GM19043 (cell line): Measurements from ENCODE around the gene SLC31A1.
"Not testable (repeated sequence)": the region's sequence is repeated elsewhere in the genome, so short reads cannot be mapped to it uniquely, and the experiment has no call there.

Experiments used
- ATAC-seq: cut with Tn5 transposase; IDR thresholded peaks from one replicate; pipeline ENCODE4 v1.9.1; 2021; ENCODE audit warnings: low read depth; ENCODE audit not compliant: unreplicated experiment

SLC31A1 gene

DNA sequence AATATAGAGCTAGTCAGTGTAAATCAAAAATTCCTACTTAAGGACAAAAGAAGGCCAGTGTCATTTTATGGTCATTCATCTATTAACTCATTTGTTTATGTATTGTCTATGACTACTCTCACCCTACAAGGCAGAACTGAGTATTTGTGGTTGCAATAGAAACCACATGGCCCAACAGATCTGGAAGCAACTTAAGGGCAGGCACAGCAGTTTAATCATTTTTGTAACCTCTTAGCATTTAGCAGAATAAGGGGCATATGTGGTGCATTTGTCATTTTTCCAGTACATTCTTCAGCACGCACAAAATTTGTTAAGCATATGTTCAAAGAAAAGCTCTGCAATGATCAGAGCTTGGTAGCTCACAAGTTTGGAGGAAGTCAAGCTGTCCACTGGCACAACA, 1.4 kb upstream of the SLC31A1 start:
- peak; percentile 63 for ATAC-seq

DNA sequence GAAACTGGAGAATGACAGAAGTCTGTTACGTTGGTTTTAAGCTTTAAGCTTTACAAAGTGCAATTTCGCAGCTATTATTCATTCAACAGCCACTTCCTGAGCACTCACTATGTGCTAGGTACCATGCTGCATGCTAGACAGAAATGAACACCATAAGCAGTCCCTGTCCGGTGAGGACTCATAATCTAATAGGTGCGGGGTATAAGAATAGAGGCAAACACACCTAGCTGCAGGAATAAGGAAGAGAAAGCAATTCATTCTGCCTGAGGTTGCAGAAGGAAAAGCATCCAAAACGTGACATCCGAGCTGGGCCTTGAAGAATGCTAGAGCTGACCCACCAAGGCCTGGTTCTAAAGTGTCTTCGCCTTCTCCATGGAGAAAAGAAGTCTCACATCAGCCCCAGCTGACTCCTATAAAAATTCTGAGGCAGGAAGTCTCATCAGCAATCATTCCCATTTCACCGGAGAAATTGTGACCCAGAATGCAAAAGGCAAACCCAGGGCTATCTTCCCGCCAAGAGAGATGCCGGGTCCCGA, 809 bp upstream of the SLC31A1 start:
- ATAC-seq = no peak

DNA sequence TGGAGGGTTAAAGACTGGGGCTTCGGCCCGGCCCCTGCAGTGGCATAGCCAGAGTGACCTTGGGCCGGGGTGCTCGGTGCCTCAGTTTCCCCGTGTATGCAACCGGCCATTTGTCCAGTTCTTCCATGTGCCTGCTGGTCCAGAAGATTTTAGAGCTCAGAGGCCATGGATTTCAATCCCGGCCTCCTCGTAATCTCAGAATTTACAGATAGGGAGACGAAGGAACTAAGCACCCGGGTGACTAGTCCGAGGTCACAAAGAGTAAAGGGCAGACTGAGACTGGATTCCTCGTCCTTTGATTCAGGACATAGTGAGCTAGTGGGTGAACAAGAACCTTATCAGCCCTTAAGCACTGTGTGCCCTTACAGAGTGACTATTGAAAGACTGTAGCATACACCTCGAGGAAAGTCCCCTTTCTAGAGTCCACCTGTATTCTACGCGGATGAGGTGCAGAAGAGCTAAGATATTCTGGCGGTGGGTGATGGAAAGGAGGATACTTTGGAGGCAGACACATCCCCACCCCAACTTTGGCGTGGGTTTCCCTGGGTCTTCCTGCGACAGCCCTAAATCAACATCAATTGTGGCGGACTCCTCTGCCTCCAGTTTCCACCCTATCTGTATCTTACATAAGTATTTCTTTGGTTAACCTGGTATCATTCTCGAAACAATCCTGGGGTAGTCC, 597 bp downstream of the SLC31A1 start:
- ATAC-seq = no peak

DNA sequence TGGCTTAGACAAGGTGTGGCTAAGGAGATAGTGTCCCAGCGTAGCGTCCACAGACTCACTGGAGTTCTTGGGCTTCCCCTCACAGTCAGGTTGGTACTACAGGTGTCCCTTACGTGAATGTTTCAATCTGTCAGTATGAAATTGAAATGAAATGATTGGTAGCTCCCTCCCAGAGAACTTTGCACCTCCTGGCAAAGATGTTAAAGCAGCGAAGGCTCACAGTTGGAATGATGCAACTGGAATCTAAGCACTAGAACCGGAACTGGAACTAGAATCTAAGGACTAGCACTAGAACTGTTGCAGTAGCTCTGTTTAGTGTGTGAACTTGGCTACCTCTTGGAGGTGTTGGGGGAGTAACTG, 1.1 kb downstream of the SLC31A1 start:
- ATAC-seq = no peak

DNA sequence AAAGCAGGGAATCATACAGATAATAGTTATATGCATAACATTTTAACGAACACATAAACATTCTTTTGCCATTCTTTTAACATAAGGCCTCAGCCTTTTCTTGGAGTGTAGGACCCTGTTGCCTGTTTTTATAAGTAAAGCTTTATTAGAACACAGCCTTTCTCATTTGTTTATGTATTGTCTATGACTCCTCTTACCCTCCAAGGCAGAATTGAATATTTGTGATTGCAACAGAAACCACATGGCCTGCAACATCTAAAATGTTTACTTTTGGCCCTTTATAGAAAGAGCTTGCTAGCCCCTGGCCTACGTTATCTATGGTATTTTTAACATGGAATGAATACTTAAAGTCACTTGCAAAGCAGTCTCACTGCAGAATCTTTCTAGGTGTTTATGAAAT, 2.6 kb downstream of the SLC31A1 start:
- no peak for ATAC-seq

DNA sequence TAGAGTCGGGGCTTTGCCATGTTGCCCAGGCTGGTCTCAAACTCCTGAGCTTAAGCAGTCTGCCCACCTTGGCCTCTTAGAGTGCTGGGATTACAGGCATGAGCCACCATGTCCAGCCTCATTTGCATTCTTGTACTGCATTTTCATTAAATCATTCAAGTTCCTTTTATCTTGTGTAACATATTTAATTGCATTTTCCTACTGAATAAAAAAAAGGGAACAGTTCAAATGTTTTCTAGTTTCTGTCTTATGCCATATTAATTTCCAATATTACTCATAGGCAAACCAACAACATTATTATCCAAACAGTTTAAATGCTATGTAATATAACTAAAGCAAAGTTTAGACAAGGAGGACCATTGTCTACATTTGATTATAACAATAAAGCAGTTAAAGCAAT, 6.1 kb downstream of the SLC31A1 start:
- no peak for ATAC-seq

DNA sequence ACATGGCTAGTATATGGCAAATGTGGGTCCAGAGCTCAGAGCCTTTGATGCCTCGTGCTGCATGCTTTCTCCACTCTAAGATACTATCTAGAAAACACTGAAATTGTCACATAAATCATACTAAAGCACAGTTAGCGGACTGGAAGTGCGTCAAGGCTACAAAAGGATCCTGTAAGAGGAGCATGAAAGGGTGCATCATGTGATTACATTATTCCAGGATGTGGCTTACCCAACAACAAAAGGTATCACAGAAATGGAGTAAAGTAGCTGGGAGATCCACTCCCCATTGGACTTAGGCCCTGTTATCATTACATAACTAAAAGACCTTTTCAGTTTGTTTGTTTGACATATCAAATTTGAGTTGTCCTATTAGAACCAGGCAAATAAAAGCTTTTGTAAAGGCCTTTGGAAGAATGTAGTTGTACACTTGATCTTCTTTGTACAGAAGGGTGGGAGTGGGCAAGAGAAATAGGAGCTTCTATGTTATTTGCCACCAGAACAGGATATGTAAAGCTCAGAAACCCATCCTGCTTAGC, 6.9 kb downstream of the SLC31A1 start:
- no peak for ATAC-seq

DNA sequence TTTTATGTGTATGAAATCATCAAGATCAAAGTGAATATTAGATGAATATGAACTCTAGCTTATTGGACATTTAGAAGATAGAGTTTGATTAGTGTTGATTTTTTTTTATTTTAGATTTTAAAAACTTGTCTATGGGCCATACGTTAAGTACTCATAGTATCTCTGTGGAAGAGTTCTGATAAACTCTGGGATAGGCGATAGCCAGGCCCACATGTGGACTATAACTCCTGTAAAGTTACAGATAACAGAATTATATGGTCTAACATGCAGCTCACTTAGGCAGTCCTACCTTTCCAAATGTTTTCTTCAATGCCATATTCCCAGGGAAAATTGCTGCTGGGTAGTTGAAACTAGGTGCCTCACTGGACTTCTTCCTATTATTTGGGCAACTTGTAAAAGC, 10.4 kb downstream of the SLC31A1 start:
- ATAC-seq = no peak

DNA sequence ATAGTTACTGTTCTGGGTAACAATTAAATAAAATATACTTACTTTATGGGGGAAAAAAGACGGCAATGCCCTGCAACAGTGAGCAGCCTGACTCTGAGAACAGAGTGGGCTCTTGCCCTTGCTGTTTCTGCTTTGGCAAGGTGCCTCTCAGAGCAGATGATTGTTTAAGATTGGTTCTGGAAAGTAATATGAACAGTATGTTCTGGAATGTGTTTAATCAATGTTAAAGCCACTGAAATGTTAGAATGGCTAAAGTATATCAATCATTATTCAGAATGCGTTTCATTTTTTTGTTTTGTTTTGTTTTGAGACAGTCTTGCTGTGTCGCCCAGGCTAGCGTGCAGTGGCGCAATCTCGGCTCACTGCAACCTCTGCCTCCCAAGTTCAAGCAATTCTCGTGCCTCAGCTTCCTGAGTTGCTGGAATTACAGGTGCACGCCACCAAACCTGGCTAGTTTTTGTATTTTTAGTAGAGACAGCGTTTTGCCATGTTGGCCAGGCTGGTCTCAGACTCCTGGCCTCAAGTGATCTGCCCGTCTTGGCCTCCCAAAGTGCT, 14.4 kb downstream of the SLC31A1 start:
- ATAC-seq = not testable (repeated sequence)

DNA sequence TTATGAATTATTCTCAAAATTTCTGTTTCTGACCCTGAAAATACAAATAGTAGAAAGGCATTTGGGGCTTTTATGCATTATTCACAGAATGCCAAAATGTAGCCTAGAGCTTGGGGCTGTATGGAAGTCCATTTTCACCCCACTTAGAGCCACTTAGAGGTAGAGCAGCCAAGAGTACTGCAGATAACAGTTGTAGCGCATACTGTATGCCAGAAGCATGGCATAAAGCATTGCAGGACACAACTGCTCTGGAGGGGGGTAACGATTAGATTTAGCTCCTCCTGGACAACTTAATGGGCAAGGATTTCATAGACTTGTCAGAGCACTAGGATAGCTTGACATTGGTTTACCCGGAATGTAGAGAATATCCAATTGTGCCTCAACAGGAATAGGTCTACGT, 15.7 kb downstream of the SLC31A1 start:
- ATAC-seq = no peak

DNA sequence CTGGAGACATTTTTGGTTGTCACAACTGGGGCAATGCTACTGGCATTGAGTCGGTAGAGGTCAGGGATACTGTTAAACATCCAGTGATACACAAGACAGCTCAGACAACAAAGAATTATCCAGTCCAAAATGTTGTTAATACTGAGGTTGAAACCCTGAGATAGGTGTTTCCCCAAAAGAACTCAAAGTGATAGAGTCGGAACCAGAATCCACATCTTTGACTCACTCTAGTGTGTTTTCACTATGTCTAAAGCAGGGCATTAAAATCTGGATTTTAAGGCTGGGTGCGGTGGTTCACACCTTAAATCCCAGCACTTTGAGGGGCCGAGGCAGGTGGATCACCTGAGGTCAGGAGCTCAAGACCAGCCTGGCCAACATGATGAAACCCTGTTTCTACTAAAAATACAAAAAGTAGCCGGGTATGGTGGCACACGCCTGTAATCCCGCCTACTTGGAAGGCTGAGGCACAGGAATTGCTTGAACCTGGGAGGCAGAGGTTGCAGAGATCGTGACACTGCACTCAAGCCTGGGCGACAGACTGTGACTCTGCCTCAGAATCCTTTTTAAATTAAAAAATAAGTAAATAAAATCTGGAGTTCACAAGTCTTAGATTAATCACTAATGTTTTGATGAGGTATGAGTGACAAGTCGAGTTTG, 17.0 kb downstream of the SLC31A1 start:
- ATAC-seq = no peak

DNA sequence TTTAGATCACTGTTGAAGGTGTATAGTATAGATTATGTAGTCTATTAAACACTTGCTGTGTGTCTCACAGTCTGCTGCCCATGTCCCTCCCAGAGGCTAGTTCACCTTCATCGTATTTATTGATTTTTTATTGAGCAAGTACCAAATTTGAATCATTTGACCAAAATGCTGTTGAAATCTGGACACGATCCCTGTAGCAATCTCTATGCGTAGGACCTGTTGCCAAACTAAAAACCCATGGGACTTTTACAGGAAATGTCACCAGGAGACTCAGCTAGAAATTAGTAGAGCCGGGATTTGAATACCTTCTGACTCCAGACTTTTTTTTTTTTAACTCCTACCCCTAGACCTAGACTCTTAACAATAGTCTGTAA, 17.5 kb downstream of the SLC31A1 start:
- ATAC-seq = no peak

DNA sequence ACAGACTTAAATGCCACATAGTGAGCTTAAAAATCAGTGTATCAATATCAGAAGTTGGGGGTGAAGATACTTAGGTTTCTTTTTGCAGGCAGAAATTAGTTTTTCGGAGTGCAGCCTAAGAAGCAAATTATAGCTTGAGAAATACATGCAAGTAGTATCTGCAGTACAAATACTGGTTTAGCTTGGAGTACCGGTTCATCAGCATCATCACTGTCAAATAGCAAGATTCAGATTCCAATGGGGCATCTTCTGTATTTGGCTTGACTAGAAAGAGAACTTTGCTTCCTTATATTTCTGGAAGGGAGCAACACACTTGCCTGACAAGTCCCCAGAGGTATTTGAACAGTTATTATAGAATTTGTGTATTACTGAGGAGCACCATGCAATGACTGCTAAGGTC, 19.8 kb downstream of the SLC31A1 start:
- no peak for ATAC-seq

DNA sequence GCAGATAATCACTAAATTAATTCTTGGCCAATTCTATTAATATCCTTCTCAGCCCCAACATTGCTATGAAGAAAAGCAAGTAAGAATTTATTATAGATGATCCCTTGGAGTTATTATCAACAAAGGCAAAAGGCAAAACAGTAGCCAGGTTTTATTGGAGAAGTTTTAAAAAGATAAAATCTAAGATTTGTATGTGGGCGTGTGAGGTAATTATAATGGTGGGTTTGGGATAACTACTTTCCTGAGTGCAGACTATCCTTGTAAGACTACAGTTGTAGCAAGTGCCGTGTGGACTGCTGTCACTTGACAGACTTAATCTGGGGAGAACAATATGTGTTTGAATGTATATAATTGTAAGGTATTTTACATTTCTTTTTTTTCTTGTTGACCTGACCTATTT, 23.2 kb downstream of the SLC31A1 start:
- ATAC-seq = no peak

DNA sequence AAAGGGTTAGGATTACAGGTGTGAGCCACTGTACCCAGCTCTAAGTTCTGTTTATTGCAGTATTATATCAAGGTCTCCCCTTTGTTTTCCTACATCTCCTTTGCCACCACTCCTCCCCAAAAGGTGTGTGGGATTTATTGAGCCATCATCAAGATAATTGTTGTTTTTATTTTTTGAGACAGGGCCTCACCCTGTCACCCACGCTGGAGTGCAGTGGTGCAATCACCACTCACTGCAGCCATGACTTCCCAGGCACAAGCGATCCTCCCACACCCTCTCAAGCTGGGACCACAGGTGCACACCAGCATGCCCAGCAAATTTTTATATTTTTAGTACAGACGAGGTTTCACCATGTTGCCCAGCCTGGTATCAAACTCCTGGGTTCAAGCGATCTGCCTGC, 24.6 kb downstream of the SLC31A1 start:
- no peak for ATAC-seq

DNA sequence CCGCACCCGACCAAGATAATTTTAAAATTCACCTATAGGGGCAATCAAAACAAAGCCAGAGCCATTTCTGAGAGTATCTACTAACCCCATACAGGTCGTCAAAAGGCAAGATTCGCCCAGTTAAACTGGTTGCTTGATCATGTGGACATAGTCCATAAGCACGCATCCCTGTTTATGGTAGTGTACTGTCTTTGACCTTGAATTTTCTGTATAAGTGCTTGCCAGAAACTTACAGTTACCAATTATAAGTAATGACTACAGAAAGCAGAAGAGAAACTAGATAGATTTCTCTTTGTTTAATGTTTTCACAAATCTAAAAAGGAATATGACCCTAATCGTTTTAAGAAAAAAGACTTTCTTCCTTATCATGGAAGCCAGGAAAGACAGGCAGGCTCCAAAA, 25.6 kb downstream of the SLC31A1 start:
- no peak for ATAC-seq

DNA sequence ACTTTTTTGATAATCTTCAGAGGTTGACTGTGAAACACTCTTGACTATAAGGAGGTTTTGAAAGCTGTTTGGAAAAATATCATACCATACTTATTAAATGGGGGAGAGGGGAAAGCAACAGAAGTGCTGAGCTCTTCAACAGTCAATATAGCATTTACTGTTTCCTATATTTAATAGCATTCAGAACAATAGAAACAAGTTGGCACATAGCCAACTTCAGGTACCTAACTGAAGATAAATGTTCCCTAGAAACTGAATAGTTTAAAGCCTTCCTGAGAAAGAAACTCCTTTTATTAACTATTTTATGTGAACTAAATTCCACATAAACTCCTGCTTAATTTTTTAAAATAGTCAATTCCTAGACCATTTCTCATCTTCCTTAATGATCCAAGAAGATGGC, 26.3 kb downstream of the SLC31A1 start:
- no peak for ATAC-seq

DNA sequence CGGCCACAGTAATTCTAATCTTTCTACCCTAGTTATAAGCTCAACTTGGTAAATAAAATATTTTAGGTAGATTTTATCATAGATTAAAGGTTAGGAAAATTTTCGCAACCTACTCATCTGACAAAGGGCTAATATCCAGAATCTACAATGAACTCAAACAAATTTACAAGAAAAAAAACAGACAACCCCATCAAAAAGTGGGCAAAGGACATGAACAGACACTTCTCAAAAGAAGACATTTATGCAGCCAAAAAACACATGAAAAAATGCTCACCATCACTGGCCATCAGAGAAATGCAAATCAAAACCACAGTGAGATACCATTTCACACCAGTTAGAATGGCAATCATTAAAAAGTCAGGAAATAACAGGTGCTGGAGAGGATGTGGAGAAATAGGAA, 28.3 kb downstream of the SLC31A1 start:
- not testable (repeated sequence) for ATAC-seq

DNA sequence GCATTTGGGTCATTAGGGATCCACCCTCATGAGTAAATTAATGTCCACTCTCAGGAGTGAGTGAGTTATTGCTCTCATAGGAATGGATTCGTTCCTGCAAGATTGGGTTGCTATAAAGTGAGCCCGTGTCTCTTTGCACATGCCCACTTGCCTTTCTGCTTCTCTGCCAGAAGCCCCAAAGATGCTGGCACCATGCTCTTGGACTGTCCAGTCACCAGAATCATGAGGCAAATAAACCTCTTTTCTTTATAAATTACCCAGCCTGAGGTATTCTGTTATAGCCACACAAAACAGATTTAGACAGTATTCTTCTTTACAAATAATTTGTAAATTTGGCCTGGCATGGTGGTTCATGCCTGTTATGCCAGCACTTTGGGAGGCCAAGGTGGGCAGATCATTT, 29.5 kb downstream of the SLC31A1 start:
- no peak for ATAC-seq

DNA sequence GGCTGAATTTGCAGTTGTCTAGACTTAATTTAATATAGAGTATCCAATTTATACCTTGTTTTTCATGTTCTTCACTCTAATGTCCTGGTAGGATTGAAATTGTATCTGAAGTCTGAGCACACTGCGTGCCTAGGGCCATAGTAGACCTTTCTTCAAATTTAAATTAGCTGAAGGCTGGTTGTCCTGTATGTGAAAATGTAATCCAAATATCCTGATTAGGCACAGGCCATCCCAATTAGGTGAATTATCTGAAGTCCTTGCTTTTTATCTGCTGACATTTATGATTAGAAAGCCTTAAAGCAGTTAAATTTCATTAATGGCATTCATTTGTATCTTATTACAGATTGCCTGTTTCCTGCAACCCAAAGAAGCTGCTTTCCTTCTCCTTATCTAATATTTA, 33.6 kb downstream of the SLC31A1 start:
- ATAC-seq = no peak

DNA sequence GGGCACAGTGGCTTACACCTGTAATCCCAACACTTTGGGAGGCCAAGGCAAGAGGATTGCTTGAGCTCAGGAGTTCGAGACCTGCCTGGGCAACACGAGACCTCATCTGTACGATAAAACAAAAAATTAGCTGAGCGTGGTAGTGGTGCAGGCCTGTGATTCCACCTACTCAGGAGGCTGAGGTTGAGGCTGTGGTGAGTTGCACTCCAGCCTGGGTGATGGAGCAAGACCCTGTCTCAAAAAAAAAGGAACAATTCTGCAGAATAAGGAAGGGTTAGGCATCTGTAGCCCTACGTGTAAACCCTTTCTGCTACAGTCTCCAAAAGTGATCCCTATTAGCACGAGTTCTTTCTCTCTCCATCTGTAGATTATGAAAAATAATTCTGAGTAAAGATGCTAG, 34.1 kb downstream of the SLC31A1 start:
- ATAC-seq = no peak

DNA sequence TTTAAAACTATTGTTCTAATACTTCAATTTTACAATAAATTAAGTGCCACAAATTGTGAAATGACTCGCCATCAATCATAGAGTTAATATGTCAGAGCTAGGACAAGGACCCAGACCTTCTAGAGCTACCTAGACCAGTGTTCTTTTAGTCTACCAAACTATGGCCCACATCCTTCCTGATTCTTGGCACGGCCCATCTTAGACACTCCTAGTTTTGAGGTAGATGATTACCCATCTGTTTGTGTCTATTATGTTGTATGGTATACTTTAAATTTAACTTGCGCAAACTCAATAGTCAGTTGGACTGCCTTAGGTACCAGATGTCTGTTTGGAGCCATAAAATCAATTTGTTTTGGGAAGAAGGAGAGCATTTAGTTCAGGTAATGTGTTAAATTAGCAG, 36.5 kb downstream of the SLC31A1 start:
- ATAC-seq = no peak
